Muscle layer of colon (tissue), 2 donors: ENCODE results near the gene ZNF670.
A peak's percentile ranks its signal among the peaks of the same experiment; 100 is the strongest.

Experiments
- H3K27ac ChIP-seq: one replicate; pipeline ENCODE4 v1.7.0; 2013; ENCODE audit warnings: low read depth, mild to moderate bottlenecking, low read length, moderate library complexity
- H3K27me3 ChIP-seq, 2 donors: one replicate each; pipeline ENCODE4 v1.7.0; 2013; ENCODE audit warnings: low read length in 2 of 2, mild to moderate bottlenecking in 2 of 2; ENCODE audit not compliant: insufficient read depth in 2 of 2, control insufficient read depth in 1 of 2
- H3K36me3 ChIP-seq: one replicate; pipeline ENCODE4 v1.7.0; 2013; ENCODE audit warnings: mild to moderate bottlenecking, low read length; ENCODE audit not compliant: insufficient read depth
- H3K4me1 ChIP-seq: one replicate; pipeline ENCODE4 v1.7.0; 2013; ENCODE audit warnings: mild to moderate bottlenecking, low read length; ENCODE audit not compliant: insufficient read depth
- H3K4me3 ChIP-seq, 2 donors: one replicate each; pipeline ENCODE4 v1.7.0; 2013; ENCODE audit warnings: low read length in 2 of 2, low read depth in 1 of 2, mild to moderate bottlenecking in 1 of 2, moderate library complexity in 1 of 2
- H3K9ac ChIP-seq: one replicate; pipeline ENCODE4 v1.7.0; 2013; ENCODE audit warnings: low read length
- H3K9me3 ChIP-seq: one replicate; pipeline ENCODE4 v1.7.0; 2013; ENCODE audit warnings: mild to moderate bottlenecking, low read length
- donor health status: abdominal sarcoma.
- donor health status: Adenocarcinoma of cecum.

The ZNF670 gene

GRCh38 chr1:247113733-247114271, 35.2 kb upstream of the ZNF670 start:
- Histone ChIP-seq H3K4me1 (peaks cover 5% of the 10 kb centered on the region), H3K36me3 (no peaks in the 10 kb centered on the region), H3K4me3 (no peak overlapping the region), H3K27ac (no peak overlapping the region), H3K27me3 (no peaks in the 10 kb centered on the region), H3K9me3 (no peaks in the 10 kb centered on the region), H3K9ac (no peak overlapping the region)

GRCh38 chr1:247113094-247113497, 34.5 kb upstream of the ZNF670 start:
- Histone ChIP-seq H3K4me3 (no peak overlapping the region), H3K4me1 (peaks cover 5% of the 10 kb centered on the region), H3K9ac (no peak overlapping the region), H3K9me3 (no peaks in the 10 kb centered on the region), H3K27me3 (no peaks in the 10 kb centered on the region), H3K36me3 (no peaks in the 10 kb centered on the region), H3K27ac (no peak overlapping the region)

- Histone ChIP-seq H3K27me3 (no peaks in the 10 kb centered on the region), H3K27ac (no peak overlapping the region), H3K9me3 (no peaks in the 10 kb centered on the region), H3K4me3 (peak overlapping the region; percentile 63 to 71), H3K36me3 (no peaks in the 10 kb centered on the region), H3K4me1 (peaks cover 5% of the 10 kb centered on the region), H3K9ac (no peak overlapping the region)
Observed at GRCh38 chr1:247112479-247112781, 33.8 kb upstream of the ZNF670 start.

DNA sequence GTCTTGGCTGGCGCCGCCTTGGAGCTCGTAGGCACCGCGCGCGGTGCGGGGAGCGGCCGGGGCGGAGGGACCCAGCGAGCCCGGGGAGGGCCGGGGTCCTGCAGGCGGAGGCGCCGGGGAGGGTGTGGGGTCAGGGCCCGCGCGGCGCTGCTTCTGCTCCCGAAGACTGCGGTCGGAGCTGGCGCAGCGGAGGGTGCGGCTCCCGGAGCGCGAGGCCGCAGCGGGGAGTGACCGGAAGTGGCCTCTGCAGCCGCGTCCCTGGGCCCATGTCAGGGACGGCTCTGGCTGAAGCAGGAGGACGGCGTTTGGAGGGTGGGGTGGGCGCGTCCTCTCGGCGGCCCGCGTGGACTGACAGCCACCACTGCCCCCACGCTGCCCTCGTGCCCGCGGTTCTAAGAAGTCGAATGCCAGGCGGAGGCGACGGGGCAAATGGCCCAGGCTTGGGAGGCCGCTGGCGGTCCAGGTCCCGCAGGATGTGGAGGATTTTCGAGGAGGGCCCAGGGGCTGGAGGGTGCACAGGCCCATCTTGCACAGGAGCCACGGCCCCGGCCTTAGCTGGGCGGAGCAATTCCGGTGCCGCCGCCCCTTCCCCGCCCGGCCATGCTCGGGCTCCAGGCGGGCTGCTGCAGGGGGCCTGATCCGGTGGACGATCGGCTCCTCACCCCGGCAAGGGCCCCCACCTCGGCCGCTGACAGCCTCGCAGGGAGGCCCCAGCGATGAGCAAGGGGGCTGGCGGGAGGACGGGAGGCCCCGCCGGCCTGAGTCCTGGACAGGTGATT, 33.3 kb upstream of the ZNF670 start:
- Histone ChIP-seq H3K36me3 (no peaks in the 10 kb centered on the region), H3K9ac (no peak overlapping the region), H3K4me3 (peak overlapping the region; percentile 63 to 71), H3K27me3 (no peaks in the 10 kb centered on the region), H3K27ac (peak overlapping the region; percentile 72), H3K4me1 (peaks cover 5% of the 10 kb centered on the region), H3K9me3 (no peaks in the 10 kb centered on the region)

DNA sequence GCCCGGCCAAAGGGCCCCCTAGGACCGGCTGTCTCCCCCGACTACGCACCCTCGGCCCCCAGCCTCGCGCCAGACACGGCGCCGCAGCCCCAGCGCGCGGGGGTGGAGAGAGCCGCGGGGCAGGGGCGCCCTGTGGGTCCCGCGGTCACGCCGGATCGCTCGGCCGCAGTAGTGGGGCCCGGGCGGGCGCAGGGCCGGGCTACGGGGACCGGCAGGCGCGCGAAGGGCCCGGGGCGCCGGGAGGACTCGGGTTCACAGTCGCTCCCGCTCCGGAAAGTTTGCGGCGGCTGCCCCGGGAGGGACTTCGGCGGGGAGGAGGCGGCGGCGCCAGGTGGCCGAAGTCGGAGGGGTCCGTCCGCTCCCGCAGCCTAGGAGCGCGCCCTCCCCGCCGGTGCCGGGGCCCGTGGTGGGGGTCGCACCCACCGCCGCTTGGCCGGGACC, 32.7 kb upstream of the ZNF670 start:
- Histone ChIP-seq H3K27ac (peak overlapping the region; percentile 72), H3K9ac (peak overlapping the region; percentile 71), H3K4me1 (peaks cover 5% of the 10 kb centered on the region), H3K36me3 (no peaks in the 10 kb centered on the region), H3K27me3 (no peaks in the 10 kb centered on the region), H3K4me3 (peak overlapping the region; percentile 63 to 71), H3K9me3 (no peaks in the 10 kb centered on the region)

- no peaks in the 10 kb centered on the region for H3K9me3 ChIP-seq
- H3K27me3 ChIP-seq, result no peaks in the 10 kb centered on the region
- H3K36me3 ChIP-seq, result no peaks in the 10 kb centered on the region
- H3K9ac ChIP-seq, result peak overlapping the region; percentile 71
- peak overlapping the region; percentile 72 for H3K27ac ChIP-seq
- H3K4me3 ChIP-seq, result peak overlapping the region; percentile 63 to 71
- peaks cover 5% of the 10 kb centered on the region for H3K4me1 ChIP-seq
Observed at GRCh38 chr1:247110627-247111258, 32.1 kb upstream of the ZNF670 start.

- H3K4me1 ChIP-seq, result peaks cover 16% of the 10 kb centered on the region
Observed at GRCh38 chr1:247107694-247108093, 29.1 kb upstream of the ZNF670 start.

GRCh38 chr1:247105966-247106365, 27.4 kb upstream of the ZNF670 start:
- no peaks in the 10 kb centered on the region for H3K27me3 ChIP-seq
- H3K27ac ChIP-seq, result no peak overlapping the region
- H3K36me3 ChIP-seq, result peaks cover 11% of the 10 kb centered on the region
- H3K9ac ChIP-seq, result no peak overlapping the region
- no peak overlapping the region for H3K4me3 ChIP-seq
- H3K9me3 ChIP-seq, result no peaks in the 10 kb centered on the region
- H3K4me1 ChIP-seq, result peaks cover 16% of the 10 kb centered on the region

More at GRCh38 chr1:247107694-247108093, 29.1 kb upstream of the ZNF670 start:
- Histone ChIP-seq H3K27ac (no peak overlapping the region), H3K4me3 (no peak overlapping the region), H3K9ac (no peak overlapping the region), H3K36me3 (no peaks in the 10 kb centered on the region), H3K9me3 (no peaks in the 10 kb centered on the region), H3K27me3 (no peaks in the 10 kb centered on the region)

DNA sequence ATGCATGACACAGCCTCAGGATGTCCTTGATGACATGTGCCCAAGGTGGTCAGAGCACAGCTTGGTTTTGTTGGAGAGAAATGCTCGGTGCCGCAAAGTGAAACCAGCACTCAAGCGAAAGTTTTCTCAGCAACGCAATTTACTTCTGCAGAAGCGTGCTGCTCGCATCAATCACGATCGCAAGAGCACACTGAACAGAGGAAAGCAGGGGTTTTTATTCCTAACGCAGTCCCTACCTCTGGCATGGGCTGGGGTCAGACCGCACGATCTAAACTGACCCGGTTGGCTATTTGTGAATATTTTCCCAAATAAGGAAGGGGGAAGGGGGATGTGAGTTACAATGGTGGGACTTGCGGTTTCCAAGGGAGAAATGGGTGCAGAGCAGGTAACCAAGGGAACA, 26.4 kb upstream of the ZNF670 start:
- Histone ChIP-seq H3K27me3 (no peaks in the 10 kb centered on the region), H3K36me3 (peaks cover 19% of the 10 kb centered on the region), H3K4me3 (peak overlapping the region; percentile 58 to 99), H3K9ac (no peak overlapping the region), H3K27ac (no peak overlapping the region), H3K4me1 (peaks cover 11% of the 10 kb centered on the region), H3K9me3 (no peaks in the 10 kb centered on the region)

GRCh38 chr1:247103859-247104591, 25.4 kb upstream of the ZNF670 start, which contains the start of gene ZNF669:
ZNF669 (minus strand) TSS chr1:247104356; CDS start chr1:247104199, 157 bp downstream.
- H3K4me1 ChIP-seq, result peaks cover 11% of the 10 kb centered on the region
- peaks cover 19% of the 10 kb centered on the region for H3K36me3 ChIP-seq
- H3K27ac ChIP-seq, result peak within 1 kb of the TSS; percentile 93
- H3K9ac ChIP-seq, result peak within 1 kb of the TSS; percentile 58
- no peaks in the 10 kb centered on the region for H3K27me3 ChIP-seq
- H3K4me3 ChIP-seq, result peak within 1 kb of the TSS; percentile 81 to 99
- H3K9me3 ChIP-seq, result no peaks in the 10 kb centered on the region

- Histone ChIP-seq H3K9ac (no peak overlapping the region), H3K27ac (no peak overlapping the region), H3K4me3 (no peak overlapping the region), H3K9me3 (no peaks in the 10 kb centered on the region), H3K27me3 (no peaks in the 10 kb centered on the region), H3K4me1 (peaks cover 11% of the 10 kb centered on the region), H3K36me3 (peaks cover 19% of the 10 kb centered on the region)
Observed at GRCh38 chr1:247102381-247102780, 23.8 kb upstream of the ZNF670 start.
